Measurements from ENCODE around the gene IMMP2L.

The IMMP2L gene

GRCh38 chr7:111160297-111160696 is 402.0 kb downstream of the IMMP2L start:
- no peak for TF ChIP-seq CTCF (IDR thresholded peaks at IDR 0.05)
- no peak overlapping the region for H3K27ac ChIP-seq
- H3K4me1 ChIP-seq (ENCODE audit: control insufficient read depth in 1 of 2, insufficient read depth in 1 of 2, low read depth in 1 of 2, low read length in 1 of 2): no peaks in the 10 kb centered on the region
- H3K4me3 ChIP-seq (ENCODE audit: low read depth in 1 of 2, low read length in 1 of 2): no peak overlapping the region
- no peaks in the 10 kb centered on the region for H3K36me3 ChIP-seq
- H3K27me3 ChIP-seq: no peaks in the 10 kb centered on the region
- no peaks in the 10 kb centered on the region for H3K9me3 ChIP-seq

- H3K9me3 ChIP-seq: no peaks in the 10 kb centered on the region
- no peaks in the 10 kb centered on the region for H3K27me3 ChIP-seq
- H3K27ac ChIP-seq: no peak overlapping the region
- H3K4me3 ChIP-seq (ENCODE audit: low read depth in 1 of 2, low read length in 1 of 2): no peak overlapping the region
- no peaks in the 10 kb centered on the region for H3K4me1 ChIP-seq (ENCODE audit: control insufficient read depth in 1 of 2, insufficient read depth in 1 of 2, low read depth in 1 of 2, low read length in 1 of 2)
- H3K36me3 ChIP-seq: no peaks in the 10 kb centered on the region
- no peak for TF ChIP-seq CTCF (IDR thresholded peaks at IDR 0.05)
These were observed 402.9 kb downstream of the IMMP2L start for GRCh38 chr7:111159426-111159825.

DNA sequence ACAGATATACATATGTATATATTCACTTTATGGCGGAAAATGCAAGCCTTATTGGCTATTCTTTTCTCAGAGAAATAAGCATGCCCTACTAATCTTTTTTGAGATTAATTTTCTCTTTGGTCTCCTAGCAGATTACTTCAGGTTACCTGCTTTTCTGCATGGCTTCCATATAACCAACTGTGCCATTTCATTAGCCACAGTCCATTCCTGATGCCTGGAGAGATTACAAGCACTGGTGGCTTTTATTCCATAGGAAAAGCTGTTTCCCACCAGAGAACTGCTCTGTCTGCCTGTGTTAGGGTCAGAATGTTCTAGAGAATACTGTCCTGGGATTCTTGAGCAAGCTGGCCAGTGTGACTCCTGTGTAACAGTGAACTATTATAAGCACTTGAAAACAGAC is 411.6 kb downstream of the IMMP2L start:
- Histone ChIP-seq H3K4me3 (ENCODE audit: low read depth in 1 of 2, low read length in 1 of 2) (no peak overlapping the region), H3K9me3 (no peaks in the 10 kb centered on the region), H3K36me3 (no peaks in the 10 kb centered on the region), H3K4me1 (ENCODE audit: control insufficient read depth in 1 of 2, insufficient read depth in 1 of 2, low read depth in 1 of 2, low read length in 1 of 2) (no peaks in the 10 kb centered on the region), H3K27ac (no peak overlapping the region), H3K27me3 (no peaks in the 10 kb centered on the region)
- TF ChIP-seq CTCF (IDR thresholded peaks at IDR 0.05): no peak

DNA sequence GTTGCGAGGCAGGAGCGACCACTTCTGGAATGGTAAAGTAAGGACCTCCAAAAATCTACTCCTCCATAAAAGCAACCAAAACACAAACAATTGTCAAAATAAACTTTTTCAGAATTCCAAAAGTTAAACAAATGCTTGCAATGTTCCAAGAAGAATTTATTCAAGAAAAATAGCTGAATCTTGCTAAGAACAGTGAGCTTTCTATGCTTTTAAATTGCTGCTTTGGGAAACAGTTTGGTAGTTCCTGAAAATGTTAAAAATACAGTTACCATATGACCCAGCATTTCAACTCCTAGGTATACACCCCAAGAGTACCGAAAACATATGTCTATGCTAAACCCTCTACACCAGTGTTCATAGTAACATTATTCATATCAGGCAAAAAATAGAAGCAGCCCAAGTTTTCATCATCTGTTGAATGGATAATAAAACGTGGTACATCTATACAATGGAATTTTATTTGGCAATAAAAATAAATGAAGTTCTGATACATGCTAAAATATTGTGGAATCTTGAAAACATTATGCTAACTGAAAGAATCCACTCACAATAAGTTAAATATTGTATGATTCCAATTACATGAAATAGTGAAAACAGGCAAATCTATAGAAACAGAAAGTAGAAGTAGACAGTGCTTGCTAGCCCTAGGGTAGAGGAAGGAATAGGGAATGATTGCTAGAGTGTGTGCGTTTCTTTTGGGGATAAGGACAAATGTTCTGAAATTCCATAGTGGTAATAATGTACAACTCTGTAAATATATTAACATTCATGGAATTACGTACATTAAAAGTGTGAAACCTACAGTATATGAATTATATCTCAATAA is 414.4 kb downstream of the IMMP2L start:
- Histone ChIP-seq H3K27me3 (no peaks in the 10 kb centered on the region), H3K36me3 (no peaks in the 10 kb centered on the region), H3K9me3 (no peaks in the 10 kb centered on the region), H3K4me1 (ENCODE audit: control insufficient read depth in 1 of 2, insufficient read depth in 1 of 2, low read depth in 1 of 2, low read length in 1 of 2) (no peaks in the 10 kb centered on the region), H3K4me3 (ENCODE audit: low read depth in 1 of 2, low read length in 1 of 2) (no peak overlapping the region), H3K27ac (no peak overlapping the region)
- no peak for TF ChIP-seq CTCF (IDR thresholded peaks at IDR 0.05)

- Histone ChIP-seq H3K9me3 (no peaks in the 10 kb centered on the region), H3K4me1 (ENCODE audit: control insufficient read depth in 1 of 2, insufficient read depth in 1 of 2, low read depth in 1 of 2, low read length in 1 of 2) (no peaks in the 10 kb centered on the region), H3K36me3 (no peaks in the 10 kb centered on the region), H3K4me3 (ENCODE audit: low read depth in 1 of 2, low read length in 1 of 2) (no peak overlapping the region), H3K27ac (no peak overlapping the region), H3K27me3 (no peaks in the 10 kb centered on the region)
- no peak for TF ChIP-seq CTCF (IDR thresholded peaks at IDR 0.05)
These were observed 416.2 kb downstream of the IMMP2L start for GRCh38 chr7:111146136-111146535.
